H9 (cell line): ENCODE data around the gene CDK6. TPM values are rescaled to one million over a fixed set of nuclear protein-coding genes. Genes with fewer than 3 reads are reported as not detected.
"Not testable (repeated sequence)": the region's sequence is repeated elsewhere in the genome, so short reads cannot be mapped to it uniquely, and the experiment has no call there.

ENCODE experiments used
- DNase-seq: peaks from one replicate; pipeline ENCODE4 v3.0.0-alpha.2; 2017
- H2AFZ ChIP-seq: one replicate; pipeline ENCODE4 v1.6.1; 2013; ENCODE audit warnings: mild to moderate bottlenecking, low read length, control low read depth, moderate library complexity
- H2AK5ac ChIP-seq: 2 replicates; pipeline ENCODE4 v1.6.1; 2013; ENCODE audit warnings: low read length, control low read depth, mixed read lengths; ENCODE audit not compliant: insufficient read length
- H2BK120ac ChIP-seq: one replicate; pipeline ENCODE4 v1.6.1; 2013; ENCODE audit warnings: low read depth, mild to moderate bottlenecking, low read length, control low read depth, inconsistent platforms; ENCODE audit not compliant: poor library complexity, severe bottlenecking
- H2BK12ac ChIP-seq: 2 replicates; pipeline ENCODE4 v1.6.1; 2013; ENCODE audit warnings: low read length, control low read depth, mixed read lengths, low read depth; ENCODE audit not compliant: insufficient read length
- H2BK15ac ChIP-seq: 2 replicates; pipeline ENCODE4 v1.6.1; 2013; ENCODE audit warnings: low read depth, low read length, control low read depth
- H2BK20ac ChIP-seq: one replicate; pipeline ENCODE4 v1.6.1; 2013; ENCODE audit warnings: low read depth, mild to moderate bottlenecking, low read length, control low read depth, inconsistent platforms; ENCODE audit not compliant: poor library complexity, severe bottlenecking
- H2BK5ac ChIP-seq: 2 replicates; pipeline ENCODE4 v1.6.1; 2013; ENCODE audit warnings: low read length, control low read depth, mixed read lengths; ENCODE audit not compliant: insufficient read length
- H3K14ac ChIP-seq: 2 replicates; pipeline ENCODE4 v1.6.1; 2013; ENCODE audit warnings: low read length, control low read depth; ENCODE audit not compliant: insufficient read depth
- H3K18ac ChIP-seq: 2 replicates; pipeline ENCODE4 v1.6.1; 2013; ENCODE audit warnings: low read depth, mild to moderate bottlenecking, mixed read lengths, low read length, control low read depth; ENCODE audit not compliant: insufficient read length
- H3K23ac ChIP-seq: 2 replicates; pipeline ENCODE4 v1.6.1; 2013; ENCODE audit warnings: low read length, control low read depth, mixed read lengths, low read depth; ENCODE audit not compliant: insufficient read length
- H3K23me2 ChIP-seq: 2 replicates; pipeline ENCODE4 v1.6.1; 2013; ENCODE audit warnings: low read depth, mild to moderate bottlenecking, mixed read lengths, low read length, control low read depth; ENCODE audit not compliant: insufficient read length, poor library complexity, severe bottlenecking
- H3K27ac ChIP-seq: 2 replicates; pipeline ENCODE4 v1.5.1; 2013; ENCODE audit warnings: low read length, control low read depth, mixed read lengths, low read depth; ENCODE audit not compliant: insufficient read length
- H3K27me3 ChIP-seq: 2 replicates; pipeline ENCODE4 v1.6.1; 2013; ENCODE audit warnings: low read length, control low read depth, inconsistent platforms; ENCODE audit not compliant: insufficient read depth
- H3K4ac ChIP-seq: 2 replicates; pipeline ENCODE4 v1.6.1; 2013; ENCODE audit warnings: low read depth, mild to moderate bottlenecking, control low read depth, inconsistent platforms, low read length, moderate library complexity
- H3K4me1 ChIP-seq: 2 replicates; pipeline ENCODE4 v1.6.1; 2013; ENCODE audit warnings: low read length, control low read depth, inconsistent platforms; ENCODE audit not compliant: insufficient read depth
- H3K4me2 ChIP-seq: 2 replicates; pipeline ENCODE4 v1.6.1; 2013; ENCODE audit warnings: low read length, control low read depth, mixed read lengths; ENCODE audit not compliant: insufficient read length, insufficient read depth
- H3K56ac ChIP-seq: 2 replicates; pipeline ENCODE4 v1.6.1; 2013; ENCODE audit warnings: low read depth, mild to moderate bottlenecking, mixed read lengths, low read length, control low read depth; ENCODE audit not compliant: insufficient read length
- H3K79me1 ChIP-seq: 2 replicates; pipeline ENCODE4 v1.6.1; 2013; ENCODE audit warnings: low read depth, mild to moderate bottlenecking, moderate library complexity, low read length, control low read depth, inconsistent platforms; ENCODE audit not compliant: insufficient read depth, poor library complexity, severe bottlenecking
- H3K79me2 ChIP-seq: 2 replicates; pipeline ENCODE4 v1.6.1; 2013; ENCODE audit warnings: low read length, control low read depth, inconsistent platforms; ENCODE audit not compliant: insufficient read depth
- H3K9ac ChIP-seq: 2 replicates; pipeline ENCODE4 v1.6.1; 2013; ENCODE audit warnings: low read length, control low read depth, mixed read lengths; ENCODE audit not compliant: insufficient read length; ENCODE audit errors: extremely low read depth
- H3K9me3 ChIP-seq: one replicate; pipeline ENCODE4 v1.6.1; 2013; ENCODE audit warnings: low read depth, low read length, inconsistent platforms; ENCODE audit not compliant: control insufficient read depth
- H3T11ph ChIP-seq: one replicate; pipeline ENCODE4 v1.6.1; 2013; ENCODE audit warnings: mild to moderate bottlenecking, low read length, control low read depth, inconsistent platforms
- H4K20me1 ChIP-seq: one replicate; pipeline ENCODE4 v1.6.1; 2013; ENCODE audit not compliant: control insufficient read depth, insufficient read length, insufficient read depth
- H4K5ac ChIP-seq: 2 replicates; pipeline ENCODE4 v1.6.1; 2013; ENCODE audit warnings: low read depth, mild to moderate bottlenecking, mixed read lengths, low read length, control low read depth; ENCODE audit not compliant: insufficient read length
- H4K8ac ChIP-seq: replicated peaks from 2 replicates; pipeline ENCODE4 v1.6.1; 2013; ENCODE audit warnings: low read length, control low read depth, mixed read lengths, low read depth; ENCODE audit not compliant: insufficient read length
- H4K91ac ChIP-seq: 2 replicates; pipeline ENCODE4 v1.6.1; 2013; ENCODE audit warnings: low read depth, mild to moderate bottlenecking, moderate library complexity, mixed read lengths, low read length, control low read depth; ENCODE audit not compliant: insufficient read length
- H3K27ac Mint-ChIP-seq, 3 experiments: 2 replicates in 2 of 3; 3 replicates in 1 of 3; pipeline ENCODE4 v1.8.0; 2020 to 2021; ENCODE audit warnings: mixed read lengths in 3 of 3, mild to moderate bottlenecking in 1 of 3, moderate library complexity in 1 of 3
- H3K27me3 Mint-ChIP-seq: 2 replicates; pipeline ENCODE4 v1.8.0; 2021; ENCODE audit warnings: low read depth, mild to moderate bottlenecking, moderate library complexity, mixed read lengths
- H3K36me3 Mint-ChIP-seq, 3 experiments: 2 replicates in 2 of 3; 3 replicates in 1 of 3; pipeline ENCODE4 v1.8.0; 2020 to 2021; ENCODE audit warnings: low read depth in 3 of 3, mixed read lengths in 3 of 3; ENCODE audit not compliant: insufficient read depth in 1 of 3
- H3K4me1 Mint-ChIP-seq, 2 experiments: 2 replicates each; pipeline ENCODE4 v1.8.0; 2020; ENCODE audit warnings: mixed read lengths in 2 of 2
- H3K4me3 Mint-ChIP-seq, 2 experiments: 2 replicates in 1 of 2; 3 replicates in 1 of 2; pipeline ENCODE4 v1.8.0; 2020 to 2021; ENCODE audit warnings: mild to moderate bottlenecking in 2 of 2, mixed read lengths in 2 of 2, moderate library complexity in 1 of 2
- H3K9me3 Mint-ChIP-seq, 2 experiments: 2 replicates in 1 of 2; 3 replicates in 1 of 2; pipeline ENCODE4 v1.8.0; 2020; ENCODE audit warnings: mild to moderate bottlenecking in 2 of 2, mixed read lengths in 2 of 2, moderate library complexity in 1 of 2
- CTCF ChIP-seq: fragments of 200-600 bp; sonication (generic); conservative IDR thresholded peaks from 3 replicates; pipeline ENCODE4 v1.8.0; 2021; ENCODE audit warnings: antibody characterized with exemption, mild to moderate bottlenecking
- WGBS: extraction: QIAGEN DNeasy Blood & Tissue Kit; methylation state at CpG from one replicate; pipeline ENCODE4 v1.1.7; 2013; ENCODE audit warnings: missing lambda C conversion rate, low lambda C conversion rate, mixed read lengths; ENCODE audit not compliant: insufficient read length; ENCODE audit errors: extremely low coverage; 5-methylcytosine and 5-hydroxymethylcytosine counted together
- total RNA-seq: library from RNA; stranded (reverse); gene quantifications from 2 replicates; pipeline ENCODE4 v1.2.1, GENCODE V29; 2021

CDK6 gene
- total RNA-seq, 1 experiment from 2014 or later, result 30.0 TPM

GRCh38 chr7:92864169-92864568 lies 27.8 kb upstream of the CDK6 start:
- not testable (repeated sequence) for H2BK120ac ChIP-seq, H2BK20ac ChIP-seq, H3K23ac ChIP-seq, H3K79me1 ChIP-seq, H3K4me1 ChIP-seq, H3K23me2 ChIP-seq, H2AFZ ChIP-seq, H3K36me3 Mint-ChIP-seq, H3K4ac ChIP-seq, H3K4me1 Mint-ChIP-seq, H3T11ph ChIP-seq, H3K9me3 ChIP-seq, H4K8ac ChIP-seq, H3K18ac ChIP-seq, H3K79me2 ChIP-seq, H3K14ac ChIP-seq, H3K27me3 ChIP-seq, H3K9ac ChIP-seq, H2AK5ac ChIP-seq, H3K56ac ChIP-seq, H4K20me1 ChIP-seq, H3K27me3 Mint-ChIP-seq, H3K9me3 Mint-ChIP-seq, H2BK12ac ChIP-seq, H3K27ac ChIP-seq, DNase-seq, H2BK15ac ChIP-seq, H3K27ac Mint-ChIP-seq, H3K4me3 Mint-ChIP-seq, H3K4me2 ChIP-seq, H4K91ac ChIP-seq, H2BK5ac ChIP-seq, H4K5ac ChIP-seq
- TF ChIP-seq CTCF, result peak; percentile 68
- whole genome bisulfite sequencing, result no CpG with 5 or more reads among the region's 5 CpGs
